ENCODE data around the gene ZIC1.

- TF ChIP-seq NCOA2 (IDR thresholded peaks at IDR 0.05; ENCODE audit: partially characterized antibody in 2 of 2) = no peak
- TF ChIP-seq RBM14 (IDR thresholded peaks at IDR 0.05; ENCODE audit: borderline replicate concordance, insufficient read depth, low read depth, low read length) = no peak
- no peak for TF ChIP-seq EP400 (IDR thresholded peaks at IDR 0.05)
- no peak for TF ChIP-seq JUN (IDR thresholded peaks at IDR 0.05; ENCODE audit: borderline replicate concordance, low read depth, low read length)
- no peak for TF ChIP-seq JUN (CRISPR knock-in tag; IDR thresholded peaks at IDR 0.05; ENCODE audit: borderline replicate concordance)
- TF ChIP-seq MYC (IDR thresholded peaks at IDR 0.05; ENCODE audit: low read depth, low read length) = no peak
- no peak for TF ChIP-seq MYC (CRISPR knock-in tag; IDR thresholded peaks at IDR 0.05; ENCODE audit: borderline replicate concordance, low read depth)
- TF ChIP-seq ZFX (CRISPR knock-in tag; IDR thresholded peaks at IDR 0.05) = no peak
- no peak for TF ChIP-seq IRF9 (tag; IDR thresholded peaks at IDR 0.05)
- no peak for TF ChIP-seq E2F3 (CRISPR knock-in tag; IDR thresholded peaks at IDR 0.05)
Measured at GRCh38 chr3:147369661-147370123, 39.5 kb upstream of the ZIC1 start.
